ELF-1 (cell line): ENCODE data around the gene LHX6.

ENCODE experiments used
- DNase-seq: peaks from one replicate; pipeline ENCODE4 v3.0.0-alpha.2; 2016; ENCODE audit warnings: low read depth, low spot score

Gene LHX6

DNA sequence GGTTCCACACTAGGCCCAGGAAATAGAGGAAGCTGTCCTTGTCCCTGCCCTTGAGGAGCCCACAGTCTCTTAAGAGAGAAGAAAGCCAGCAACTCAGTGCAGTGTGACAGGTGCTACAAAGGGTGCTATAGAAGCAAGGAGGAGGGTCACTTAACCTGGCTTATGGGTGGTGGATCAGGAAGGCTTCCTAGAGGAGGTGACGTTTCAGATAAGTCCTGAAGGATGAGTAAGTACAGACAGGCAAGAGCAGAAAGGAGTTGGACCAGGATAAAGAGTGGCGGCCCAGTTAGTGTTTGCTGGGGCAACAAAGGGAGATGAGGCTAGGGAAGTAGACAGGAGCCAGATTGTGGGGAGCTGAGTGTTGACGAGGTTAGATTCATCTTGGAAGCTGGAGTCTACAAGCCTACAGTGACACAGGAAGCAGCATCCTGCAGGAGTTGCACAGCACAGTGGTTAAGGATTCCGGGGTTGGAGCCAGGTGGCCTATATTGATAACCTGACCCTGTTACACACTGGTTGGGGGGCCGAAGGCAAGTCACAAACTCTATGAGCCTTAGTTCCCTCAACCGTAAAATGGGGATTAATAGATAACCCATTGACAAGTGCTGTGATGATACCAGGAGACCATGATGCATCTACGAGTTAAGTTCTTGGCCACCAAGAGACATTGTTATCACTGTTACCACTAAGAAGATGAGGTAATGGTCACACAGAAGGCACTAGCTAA lies 5.4 kb upstream of the LHX6 start:
- DNase-seq, result no peak

DNA sequence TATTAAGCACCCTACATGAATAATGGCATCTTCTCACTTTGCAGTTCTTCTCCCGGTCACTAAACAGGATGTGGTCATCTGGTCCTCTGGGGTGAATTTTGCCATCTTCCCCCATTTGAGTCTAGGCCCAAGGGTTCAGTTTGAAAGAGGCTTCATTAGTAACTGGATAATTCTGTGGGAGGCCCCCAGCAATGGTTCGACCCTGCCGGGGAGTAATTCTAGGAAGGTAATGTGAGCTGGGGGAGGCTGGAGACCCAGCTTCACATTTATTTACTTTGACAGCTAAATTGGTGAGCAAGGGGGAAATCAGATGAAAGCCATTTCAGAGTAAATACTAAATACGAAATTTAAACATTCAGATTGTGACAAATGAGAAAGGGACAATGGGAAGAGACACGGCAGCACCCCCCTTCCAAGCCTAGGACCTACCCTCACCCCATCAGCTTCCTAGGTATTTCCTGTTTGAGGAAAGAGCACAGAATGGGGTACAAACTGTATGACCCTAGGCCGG lies 4.1 kb upstream of the LHX6 start:
- no peak for DNase-seq

DNA sequence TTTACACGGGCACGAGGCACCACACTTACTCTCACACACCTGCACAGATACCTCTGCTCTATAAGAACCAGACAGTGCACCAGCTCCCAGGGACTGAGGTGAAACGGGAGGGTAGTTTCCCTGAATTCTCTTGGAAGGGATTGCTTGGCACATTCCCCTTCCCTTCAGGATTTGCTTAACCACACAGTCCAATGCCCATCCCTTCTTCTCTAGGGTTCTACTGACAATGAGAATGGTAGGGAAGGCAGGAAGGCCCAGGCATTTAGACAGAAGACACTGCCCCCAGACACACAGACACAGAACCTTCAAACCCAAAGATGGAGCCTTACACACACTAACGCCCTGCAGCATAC lies 704 bp upstream of the LHX6 start:
- DNase-seq, result no peak

DNA sequence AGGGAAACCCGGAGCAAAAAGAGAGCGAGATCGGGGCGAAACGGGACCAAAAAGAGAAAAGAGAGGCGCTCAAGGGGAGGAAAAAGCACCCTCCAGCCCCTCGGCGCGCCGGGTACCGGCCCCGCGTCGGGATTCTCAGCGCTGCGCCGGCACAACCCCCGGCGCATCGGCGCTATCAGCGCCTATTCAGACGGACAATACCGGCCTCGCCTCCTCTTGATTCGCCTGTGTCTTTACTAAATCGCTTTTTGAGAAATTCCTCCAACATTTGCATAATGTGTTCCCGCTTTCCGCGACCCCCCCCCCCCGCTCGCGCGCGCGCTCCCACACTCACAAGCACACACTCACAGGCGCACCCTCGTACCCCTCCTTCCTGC lies 578 bp downstream of the LHX6 start:
- DNase-seq, result peak; percentile 38

DNA sequence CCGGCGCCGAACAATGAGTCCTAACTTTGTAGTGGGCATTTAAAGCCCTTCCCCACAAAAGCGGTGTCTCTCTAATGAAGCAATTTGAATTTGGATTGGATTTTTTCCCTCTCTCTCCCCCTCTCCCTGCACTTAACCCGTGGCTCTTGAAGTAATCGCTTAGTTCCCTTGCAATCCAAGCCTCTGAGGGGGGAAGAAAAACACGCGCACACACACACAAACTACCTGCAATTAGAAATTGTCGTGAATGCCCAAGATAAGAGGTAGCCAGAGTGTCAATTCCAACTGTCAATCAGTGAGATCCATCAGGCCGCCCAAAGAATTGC lies 1.2 kb downstream of the LHX6 start:
- DNase-seq, result no peak

DNA sequence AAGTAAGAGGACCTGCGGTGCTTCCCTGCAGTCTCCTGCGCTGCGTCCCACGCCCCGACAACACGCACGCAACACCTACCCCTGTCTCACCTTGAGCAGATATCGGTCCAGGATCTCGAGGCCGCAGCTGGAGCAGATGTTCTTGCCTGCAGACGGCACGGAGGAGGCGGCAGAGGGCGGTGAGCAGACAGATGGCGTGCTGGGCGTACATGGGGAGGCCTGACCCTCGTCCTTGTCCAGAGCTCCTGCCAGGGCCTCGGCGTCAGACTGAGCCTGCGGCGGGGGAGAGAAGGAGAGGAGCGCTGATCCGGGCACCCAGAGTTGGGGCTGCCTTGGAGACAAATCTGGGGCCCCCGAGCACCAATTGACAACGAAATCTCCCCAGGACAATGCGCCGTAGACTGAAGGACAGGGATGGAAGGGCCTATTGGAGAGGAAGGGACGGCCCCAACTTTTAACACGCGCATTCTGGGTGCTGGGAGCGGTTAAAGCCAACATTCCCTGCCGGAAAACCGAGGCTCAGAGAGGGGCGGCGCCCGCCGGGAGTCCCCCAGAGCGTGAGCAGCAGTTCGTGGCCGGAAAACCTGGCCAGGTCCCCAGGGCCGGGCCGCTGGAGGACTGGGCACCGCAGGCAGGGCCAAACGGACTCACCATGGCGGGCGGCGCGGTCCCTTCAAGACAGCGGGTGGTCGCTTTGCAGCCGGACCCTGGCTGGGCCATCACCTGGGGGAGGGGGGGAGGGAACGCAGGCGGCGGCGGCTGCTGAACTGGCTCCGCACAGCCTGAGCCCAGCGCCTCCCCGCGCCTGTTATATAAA lies 1.8 kb downstream of the LHX6 start:
- DNase-seq, result peak; percentile 48

DNA sequence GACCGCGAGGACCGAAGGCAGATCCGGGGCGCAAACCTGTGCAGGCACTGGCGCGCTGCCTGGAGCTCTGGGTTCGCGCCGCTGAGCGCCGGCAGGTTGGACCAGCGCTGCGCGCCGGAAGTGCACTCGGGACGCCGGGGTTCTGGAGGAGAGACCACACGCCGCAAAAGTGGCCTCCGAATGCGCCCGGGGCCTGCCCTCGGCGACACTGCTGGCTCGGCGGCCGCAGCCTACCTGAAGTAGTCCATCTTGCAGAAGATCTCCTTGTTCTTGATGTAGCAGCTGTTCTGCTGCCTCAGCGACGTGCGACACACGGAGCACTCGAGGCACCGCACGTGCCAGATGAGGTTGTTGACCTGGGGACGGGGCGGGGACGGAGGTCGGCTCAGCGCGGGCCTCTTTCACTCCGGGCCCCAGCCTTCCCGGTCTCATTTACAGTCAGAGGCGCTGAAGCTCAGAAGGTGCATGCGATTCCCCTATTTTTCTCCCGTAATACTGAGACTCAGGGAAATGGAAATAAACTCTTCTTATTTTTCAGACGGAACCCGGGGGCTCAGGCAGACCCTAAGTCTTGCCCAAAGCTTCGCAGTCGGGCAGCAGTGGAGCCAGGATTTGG lies 2.5 kb downstream of the LHX6 start:
- no peak for DNase-seq

DNA sequence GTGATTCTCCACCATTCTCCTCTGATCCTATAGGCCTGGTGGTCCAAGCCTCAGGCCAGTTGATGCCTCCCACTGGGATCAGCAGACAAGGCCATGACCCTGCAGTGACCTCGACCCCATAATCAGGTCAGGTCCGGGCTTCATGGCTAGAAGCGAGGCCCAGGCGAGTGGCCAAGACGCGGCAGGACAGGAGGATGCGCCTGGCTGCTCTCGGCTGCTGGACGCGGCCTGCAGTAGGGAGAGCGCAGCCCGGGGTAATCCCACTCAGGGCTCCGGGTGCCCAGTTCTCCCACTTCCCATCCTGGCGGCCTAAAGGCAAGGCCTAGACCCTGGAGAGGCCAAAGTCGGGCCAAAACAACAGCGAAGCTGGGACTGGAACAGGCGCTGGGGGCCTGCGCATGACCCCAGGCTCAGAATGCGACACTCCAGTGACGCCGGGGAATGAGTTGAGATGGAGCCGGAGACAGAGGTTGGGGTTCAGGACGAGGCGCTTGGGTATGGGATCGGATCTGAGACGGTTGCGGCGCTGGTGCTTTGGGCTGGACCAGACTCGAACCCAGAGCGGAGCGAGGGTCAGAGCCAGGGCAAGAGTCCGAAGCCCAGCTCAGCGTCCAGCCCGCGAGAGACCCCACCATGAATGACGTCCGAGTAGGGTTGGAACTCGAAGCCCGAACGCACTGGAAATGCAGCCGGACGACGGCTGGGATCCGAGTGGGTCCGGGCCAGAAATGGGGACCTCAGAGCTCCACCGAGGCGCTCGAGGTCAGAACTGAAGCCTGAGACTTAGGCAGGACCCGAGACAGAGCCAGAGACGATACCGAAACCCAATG lies 3.2 kb downstream of the LHX6 start:
- DNase-seq, result no peak

DNA sequence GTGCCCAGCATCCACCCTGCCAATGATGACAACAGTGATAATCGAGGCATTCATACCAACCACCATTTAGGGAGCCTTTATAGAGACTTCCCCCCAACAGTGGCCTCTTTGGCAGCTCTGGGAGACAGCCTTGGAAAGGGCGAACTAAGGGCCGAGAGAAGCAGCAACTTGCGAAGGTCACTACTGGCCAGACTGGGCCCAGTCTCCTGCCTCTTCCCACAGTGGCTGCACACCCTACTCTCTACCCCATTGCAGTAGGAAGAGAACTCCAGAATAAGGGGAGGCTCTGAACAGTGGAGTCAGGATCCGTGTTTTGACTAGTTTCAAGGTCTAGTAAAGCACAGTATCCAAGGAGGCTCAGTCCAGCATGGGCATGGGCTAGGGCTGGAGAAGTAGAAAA lies 5.3 kb downstream of the LHX6 start:
- DNase-seq, result no peak

DNA sequence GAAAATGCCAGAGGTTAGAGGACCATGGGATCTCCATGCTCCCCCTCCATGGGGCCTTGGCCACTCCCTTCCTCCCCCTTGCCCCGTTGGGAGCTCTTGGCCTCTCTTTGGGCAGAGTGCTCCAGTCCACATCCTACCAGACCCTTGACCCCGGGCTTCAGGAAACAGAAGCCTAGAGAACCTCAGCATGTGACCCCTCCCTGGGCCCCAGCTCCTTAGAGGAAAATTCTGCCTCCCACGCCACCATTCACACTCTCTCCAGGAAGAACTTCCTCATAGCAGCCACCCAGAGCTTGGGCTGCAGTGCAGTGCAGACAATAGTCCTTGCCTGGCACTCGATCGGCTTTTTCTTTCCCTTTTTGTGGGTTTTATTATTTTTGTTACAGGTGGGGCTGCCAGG lies 6.0 kb downstream of the LHX6 start:
- DNase-seq, result no peak

DNA sequence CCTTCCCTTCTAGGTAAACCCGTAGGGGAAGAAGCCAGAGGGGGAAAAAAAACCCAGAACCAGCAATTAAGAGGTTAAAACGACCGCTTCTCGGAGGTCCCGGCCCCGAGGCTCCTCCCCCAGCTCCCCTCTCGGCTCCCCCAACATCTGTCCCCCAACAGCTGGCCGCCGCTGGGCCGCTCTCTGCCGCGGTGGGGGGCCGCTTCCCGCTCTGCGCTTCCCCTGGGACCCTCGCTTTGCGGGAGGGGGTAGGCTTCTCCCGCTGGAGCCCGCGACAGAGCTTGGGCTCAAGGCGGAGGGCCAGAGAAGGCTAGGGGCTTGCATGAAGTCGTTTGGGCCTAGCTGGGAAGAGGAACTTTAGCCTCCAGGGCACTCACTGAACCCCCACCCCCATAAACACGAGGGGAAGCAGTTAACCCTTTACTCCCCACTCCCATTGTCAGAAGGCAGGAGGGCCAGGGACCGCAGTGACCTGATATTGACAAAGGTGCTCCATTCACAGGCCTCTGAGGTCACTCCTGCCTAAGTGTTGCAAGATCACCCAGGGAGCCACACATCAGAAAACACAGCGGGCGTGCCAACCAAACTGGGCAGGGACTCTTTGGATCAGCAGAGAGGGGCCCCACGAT lies 7.5 kb downstream of the LHX6 start:
- DNase-seq, result peak; percentile 30

DNA sequence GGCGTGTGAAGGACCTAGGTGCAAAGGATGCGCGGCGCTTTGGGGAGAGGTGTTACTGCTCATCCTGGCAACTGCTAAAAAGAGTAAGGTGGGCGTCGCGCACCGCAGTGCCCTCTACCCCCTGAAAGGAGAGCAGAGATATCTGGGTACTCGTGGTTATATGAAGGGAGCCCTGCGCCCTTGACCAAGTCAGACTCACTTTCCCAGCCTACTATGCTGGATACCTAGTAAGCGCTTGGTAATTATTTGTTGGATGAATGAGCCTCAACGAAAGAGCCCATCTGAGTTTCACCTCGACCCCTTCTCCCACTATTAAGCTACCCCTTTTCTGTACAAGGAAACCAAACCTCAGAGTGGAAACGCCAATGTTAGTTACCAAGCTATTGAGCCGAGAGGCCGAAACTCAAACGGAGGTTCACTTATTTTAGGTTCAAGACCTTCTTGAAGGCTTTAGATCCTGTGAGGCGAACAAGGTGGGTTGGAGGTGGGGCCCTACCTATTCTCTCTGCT lies 8.0 kb downstream of the LHX6 start:
- DNase-seq, result no peak

DNA sequence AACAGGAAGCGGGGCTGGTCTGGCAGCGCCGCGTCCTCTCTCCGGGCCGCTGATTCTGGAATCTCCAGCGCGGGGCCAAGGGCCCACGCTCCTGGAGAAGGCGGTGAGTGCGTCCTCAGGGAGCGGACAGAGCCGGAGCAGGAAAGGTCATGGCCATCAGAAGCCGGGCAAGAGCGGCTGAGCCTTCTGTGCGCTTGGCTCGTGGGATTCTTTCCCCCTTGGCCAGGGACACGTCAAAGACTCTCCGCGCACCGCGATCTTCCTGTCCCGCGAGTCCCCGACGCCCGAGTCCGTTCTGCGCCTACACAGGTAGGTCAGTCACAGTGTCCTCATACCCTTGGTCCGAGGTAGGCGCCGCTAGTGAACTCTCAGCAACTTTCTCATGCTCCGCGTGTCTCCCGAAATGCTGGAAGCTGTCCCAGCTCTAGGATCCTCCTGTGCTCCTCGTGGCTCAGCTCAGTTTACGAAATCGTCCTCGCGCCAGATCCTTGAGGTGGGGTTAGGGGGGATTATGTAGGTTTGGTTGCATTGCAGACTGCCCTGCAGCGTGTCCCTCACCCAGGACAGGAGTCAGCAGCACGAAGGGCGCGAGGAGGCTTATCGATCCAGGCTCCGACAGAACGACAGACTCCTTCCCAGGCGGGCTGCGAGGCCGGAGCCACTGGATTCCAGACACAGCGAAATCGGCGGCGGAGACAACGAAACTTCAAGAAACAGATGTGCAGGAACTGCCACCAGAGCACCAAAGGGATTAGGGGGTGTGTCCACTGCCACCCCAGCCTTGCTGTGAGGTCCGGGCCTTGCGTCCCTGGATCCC lies 8.7 kb downstream of the LHX6 start:
- DNase-seq, result peak; percentile 61

DNA sequence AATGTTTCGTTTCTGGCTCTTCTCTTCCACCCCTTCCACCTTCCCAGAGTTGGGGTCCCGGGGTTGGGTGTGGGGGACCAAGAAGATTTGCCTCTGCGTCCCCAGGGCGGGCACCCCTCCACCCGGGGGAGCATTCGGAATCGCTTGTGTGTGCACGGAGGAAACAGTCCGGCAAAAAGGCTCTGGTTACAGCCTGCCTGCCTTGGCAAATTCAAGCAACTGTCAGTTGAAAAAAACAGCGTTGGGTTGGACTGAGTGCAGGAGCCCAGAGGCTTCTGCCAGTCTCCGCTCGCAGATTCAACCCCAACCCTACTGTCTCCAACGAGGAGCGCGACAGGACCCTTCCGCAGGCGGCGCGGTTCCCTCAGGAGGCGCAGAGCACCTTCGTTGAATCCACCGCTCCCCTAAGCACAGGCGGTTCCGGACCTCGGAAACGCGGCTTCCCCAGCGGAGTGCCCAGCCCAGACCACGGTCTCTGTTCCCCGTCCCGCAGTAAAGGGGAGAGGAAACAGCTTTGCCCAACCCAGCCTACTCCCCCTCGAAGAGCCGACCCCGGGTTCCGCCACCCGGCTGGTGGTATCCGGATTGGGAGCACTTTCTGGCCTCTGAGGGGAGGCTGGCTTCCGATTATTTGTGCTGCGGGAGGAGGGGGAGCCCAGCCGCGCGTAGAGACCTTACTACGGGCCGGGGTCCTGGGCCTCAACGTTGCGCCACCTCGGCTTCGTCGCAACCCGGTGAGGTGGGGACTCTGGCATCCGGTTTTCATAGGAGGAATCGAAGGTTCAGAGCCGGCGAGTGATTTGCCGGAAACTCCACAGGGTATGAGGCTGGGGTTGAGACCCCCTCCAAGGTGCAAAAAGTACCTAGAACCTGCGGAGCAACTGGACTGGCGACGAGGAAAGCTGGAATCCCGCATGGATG lies 9.6 kb downstream of the LHX6 start:
- peak; percentile 64 for DNase-seq

DNA sequence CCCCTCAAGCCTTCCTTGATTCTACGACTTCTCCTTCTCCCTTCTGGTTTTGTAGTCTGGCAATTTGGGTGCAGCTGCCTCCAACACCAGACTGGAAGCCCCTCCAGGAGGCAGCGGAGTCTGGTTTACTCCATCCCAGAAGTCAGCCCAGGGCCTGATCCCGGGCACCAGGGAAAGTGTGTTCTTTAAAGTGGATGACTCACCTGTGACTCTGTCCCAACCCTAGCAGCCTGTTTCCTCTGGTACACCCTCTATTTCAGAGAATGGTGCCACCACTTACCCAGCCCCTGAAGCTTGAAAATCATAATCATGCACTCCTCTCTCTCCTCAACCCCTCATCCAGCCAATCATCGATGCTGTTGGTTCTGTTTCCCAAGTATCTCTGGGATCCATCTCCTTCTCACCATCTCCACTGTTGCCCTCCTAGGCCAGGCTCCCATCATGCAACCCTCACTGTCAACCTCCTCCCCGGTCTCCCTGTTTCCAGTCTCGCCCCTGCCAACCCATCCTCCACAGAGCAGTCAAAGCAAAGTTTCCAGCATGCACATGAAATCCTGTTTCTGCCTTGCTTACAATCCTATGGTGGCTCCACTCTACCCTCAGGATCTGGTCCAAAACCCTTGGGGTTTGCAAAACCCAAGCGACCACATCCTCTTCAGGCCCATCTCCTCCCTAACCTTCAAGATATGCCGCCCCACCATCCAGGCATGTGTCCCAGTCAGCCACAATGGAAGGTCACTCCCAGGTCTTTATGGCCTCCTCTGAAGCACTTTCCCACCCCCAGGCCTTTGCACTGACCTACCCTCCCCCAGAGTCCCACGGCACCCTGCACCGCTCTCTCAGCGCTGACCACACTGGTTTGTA lies 10.5 kb downstream of the LHX6 start:
- no peak for DNase-seq

DNA sequence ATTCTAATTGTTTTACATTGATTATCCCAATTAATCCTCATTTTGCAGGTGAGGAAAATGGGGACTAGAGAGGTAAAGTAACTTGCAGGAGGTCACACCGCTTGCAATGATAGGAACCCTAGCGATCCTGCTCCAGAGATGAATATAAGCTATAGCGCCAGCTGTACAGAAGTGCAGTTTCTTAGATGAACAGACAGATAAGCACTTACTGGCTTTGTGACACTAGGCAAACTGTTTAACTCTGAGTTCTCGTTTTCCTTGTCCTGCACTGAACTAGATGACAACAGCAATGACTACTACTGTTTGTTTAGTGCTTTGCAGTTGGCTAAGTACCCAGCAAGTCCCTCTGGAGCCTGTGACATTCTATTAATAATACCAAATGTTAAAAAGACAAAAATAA lies 11.1 kb downstream of the LHX6 start:
- DNase-seq, result no peak

DNA sequence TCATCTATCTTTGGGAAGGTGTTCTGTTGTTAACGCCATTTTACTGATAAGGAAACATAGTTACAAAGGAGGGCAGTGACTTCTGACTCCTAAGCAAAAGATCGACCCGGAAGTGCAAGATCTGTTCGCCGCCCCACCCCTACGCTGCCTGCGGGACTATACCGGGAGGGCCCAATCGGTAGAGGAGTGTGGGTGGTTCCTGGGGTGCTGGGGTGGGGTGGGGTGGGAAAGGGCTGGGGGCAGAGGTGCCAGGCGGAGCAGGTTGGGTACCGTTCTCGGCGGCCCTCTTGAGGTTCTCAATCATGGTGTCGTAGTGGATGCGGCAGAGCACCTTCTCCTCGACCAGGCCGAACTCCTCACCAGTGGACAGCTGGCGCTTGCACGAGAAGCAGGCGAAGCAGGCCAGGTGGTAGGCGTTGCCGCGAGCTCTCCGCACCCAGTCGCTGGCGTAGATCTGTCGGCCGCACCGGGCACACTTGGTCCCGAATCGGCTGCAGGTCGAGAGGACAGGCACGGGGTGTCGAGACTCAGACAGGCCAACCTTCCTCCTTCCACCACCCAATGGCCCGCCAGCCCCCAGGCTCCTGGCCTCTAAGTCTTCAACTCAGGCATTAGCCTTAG lies 11.8 kb downstream of the LHX6 start:
- DNase-seq, result no peak
